ENCODE measurements around the gene RBM38.

- no peak for TF ChIP-seq SMAD1 (IDR thresholded peaks at IDR 0.05; ENCODE audit: low read depth, partially characterized antibody)
- TF ChIP-seq, protein P1, sequence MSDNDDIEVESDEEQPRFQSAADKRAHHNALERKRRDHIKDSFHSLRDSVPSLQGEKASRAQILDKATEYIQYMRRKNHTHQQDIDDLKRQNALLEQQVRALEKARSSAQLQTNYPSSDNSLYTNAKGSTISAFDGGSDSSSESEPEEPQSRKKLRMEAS (IDR thresholded peaks at IDR 0.05; ENCODE audit: low read depth, low read length) = no peak
- no peak for TF ChIP-seq POLR2AphosphoS5 (IDR thresholded peaks at IDR 0.05; ENCODE audit: low read length)
Measured at GRCh38 chr20:57429580-57430200, 38.5 kb downstream of the RBM38 start.

Data from GM12878 (cell line).